ENCODE measurements around the gene FAM156B.
A peak's percentile ranks its signal among the peaks of the same experiment; 100 is the strongest.
"Not testable (repeated sequence)": the region's sequence is repeated elsewhere in the genome, so short reads cannot be mapped to it uniquely, and the experiment has no call there.

Gene FAM156B

DNA sequence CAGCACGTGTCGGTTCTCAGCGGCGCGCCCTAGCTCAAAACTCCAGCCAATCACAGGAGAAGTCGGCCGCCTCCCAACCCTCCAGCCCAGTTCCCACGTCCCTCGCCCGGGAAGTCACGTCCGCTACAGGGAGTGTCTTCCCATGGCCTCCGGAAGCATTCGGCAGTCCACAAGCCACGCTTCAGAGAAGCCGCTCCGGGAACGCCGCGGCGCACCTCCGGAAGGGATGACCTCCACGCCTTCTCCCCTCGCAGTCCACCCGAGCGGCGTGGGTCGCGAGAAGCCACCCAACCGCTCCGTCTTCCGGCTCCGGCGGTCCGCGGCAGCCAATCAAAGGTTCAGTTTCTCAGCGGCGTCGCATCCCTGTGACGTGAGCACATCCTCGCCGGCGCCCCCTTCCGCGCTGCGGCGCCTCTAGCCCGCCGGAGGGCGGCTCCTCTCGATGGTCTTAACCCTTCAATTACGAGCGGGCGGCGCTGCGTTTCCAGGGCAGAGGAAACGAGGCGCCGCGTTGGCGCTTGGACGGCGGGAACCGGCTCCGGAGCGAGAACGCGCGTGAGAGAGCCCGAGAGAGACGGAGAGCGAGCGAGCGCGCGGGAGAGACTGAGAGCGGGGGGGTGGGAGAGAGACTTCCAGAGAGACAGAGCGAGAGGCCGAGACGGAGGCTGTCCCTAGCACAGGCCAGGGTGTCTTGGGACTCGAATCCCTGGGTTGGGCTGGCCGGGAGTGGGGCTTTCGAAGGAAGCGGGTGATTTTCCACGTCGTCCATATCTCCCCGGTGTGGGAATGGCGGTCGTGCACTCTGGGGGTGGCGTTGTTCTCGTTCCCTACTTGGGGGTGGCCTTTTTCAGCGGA is at the start of gene FAM156B:
Gene FAM156B, plus strand, starts transcription at position 476 of the 855 bp plus-strand sequence. CDS start 9,896 bp downstream, outside the sequence.
- not testable (repeated sequence) for DNase-seq

GRCh38 chrX:52852110-52852860 is 44.8 kb upstream of the FAM156B start:
- no peak for DNase-seq

DNA sequence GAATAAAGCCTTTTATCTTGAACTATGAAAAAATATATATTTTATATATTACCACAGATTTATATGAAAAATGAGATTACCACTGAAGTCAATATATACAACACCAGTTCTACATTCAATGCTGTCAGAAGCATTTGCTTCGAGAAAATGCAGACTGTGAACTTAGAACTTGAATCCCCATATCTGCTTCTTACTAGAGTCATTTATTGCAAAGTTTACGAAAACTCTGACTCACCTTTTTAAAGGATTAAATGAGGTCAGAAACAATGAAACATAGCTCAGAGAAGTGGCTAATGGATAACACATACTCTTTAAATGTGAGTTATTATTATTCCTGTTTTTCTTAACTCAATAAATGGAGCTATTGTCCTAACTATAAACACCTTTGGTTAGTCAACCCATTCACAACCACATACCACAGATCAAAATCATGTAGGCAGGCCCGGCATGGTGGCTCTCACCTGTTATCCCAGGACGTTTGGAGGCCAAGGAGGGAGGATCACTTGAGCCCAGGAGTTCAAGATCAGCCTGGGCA is 40.1 kb upstream of the FAM156B start:
- DNase-seq, result not testable (repeated sequence)

- DNase-seq, result no peak
These were observed 31.7 kb upstream of the FAM156B start for GRCh38 chrX:52865343-52865998.

DNA sequence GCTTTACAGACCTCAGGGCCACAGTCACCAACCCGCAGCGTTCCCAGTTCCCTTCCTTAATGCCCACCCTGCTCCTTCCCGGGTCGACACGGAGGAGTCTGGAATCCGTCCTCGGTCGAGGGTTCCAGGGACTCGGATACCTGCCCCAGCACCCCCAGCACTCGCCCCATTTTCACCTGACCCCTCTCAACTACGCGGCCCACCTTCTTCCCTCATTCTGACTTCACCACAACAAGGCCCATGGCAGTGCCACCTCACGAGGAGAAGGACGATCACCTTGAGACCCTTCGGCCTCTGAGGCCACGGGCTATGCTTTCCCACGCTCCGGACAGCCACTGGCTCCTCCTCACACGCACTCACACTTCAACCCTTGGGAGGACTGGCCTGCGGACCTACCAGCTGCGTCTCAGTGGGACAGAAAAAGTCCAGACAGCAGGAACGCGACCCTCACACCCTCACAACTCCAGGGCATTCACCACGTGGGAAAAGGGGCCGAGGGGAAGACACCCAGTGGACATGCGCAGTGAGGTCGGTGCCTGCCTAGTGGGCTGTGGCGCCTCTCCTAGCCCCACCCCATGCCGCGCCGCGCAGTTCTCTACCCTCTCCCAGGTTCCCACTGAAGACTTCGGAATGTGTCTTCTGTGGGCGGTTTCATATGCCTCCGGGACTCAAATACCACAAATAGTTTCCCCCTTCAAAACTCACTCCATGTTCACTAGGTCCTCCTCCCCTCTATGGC is 29.4 kb upstream of the FAM156B start, which contains the start of gene XAGE3:
Gene XAGE3, minus strand, starts transcription at position 474 of the 739 bp plus-strand sequence. CDS start 950 bp downstream, outside the sequence.
- no peak for DNase-seq

DNA sequence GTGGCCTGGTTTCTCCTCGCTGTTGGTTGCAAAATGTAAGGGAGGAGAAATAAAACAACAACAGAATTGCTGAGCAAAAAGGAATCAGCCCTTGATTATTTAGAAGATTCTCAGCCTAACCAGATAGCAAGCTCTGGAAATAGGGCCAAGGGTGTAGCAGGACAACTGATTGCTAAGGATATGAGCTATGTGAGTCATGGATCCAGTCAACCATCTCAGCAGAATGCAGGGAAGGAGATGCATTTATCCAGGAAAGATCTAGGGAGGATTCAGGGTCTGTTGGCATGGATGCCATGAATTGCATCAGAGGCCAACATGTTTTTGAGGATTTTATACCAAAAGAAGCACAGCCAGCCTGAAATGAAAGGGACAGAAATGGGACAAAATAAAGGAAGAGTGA is 27.1 kb upstream of the FAM156B start:
- DNase-seq, result no peak

DNA sequence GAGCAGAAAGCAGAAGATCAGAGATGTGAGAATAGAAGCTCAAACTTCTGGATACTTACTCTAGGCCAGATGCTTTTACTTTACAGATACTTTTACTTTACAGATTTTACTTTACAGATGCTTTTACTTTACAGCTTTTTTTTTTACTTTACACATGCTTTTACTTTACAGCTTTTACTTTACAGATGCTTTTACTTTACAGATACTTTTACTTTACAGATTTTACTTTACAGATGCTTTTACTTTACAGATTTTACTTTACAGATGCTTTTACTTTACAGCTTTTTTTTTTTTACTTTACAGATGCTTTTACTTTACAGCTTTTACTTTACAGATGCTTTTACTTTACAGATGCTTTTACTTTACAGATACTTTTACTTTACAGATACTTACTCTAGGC is 23.3 kb upstream of the FAM156B start:
- DNase-seq, result not testable (repeated sequence)

GRCh38 chrX:52874661-52875060 is 22.5 kb upstream of the FAM156B start:
- no peak for DNase-seq

- not testable (repeated sequence) for DNase-seq
These were observed 21.7 kb upstream of the FAM156B start for GRCh38 chrX:52875436-52875835.

GRCh38 chrX:52876386-52876785 is 20.7 kb upstream of the FAM156B start:
- DNase-seq, result not testable (repeated sequence)

DNA sequence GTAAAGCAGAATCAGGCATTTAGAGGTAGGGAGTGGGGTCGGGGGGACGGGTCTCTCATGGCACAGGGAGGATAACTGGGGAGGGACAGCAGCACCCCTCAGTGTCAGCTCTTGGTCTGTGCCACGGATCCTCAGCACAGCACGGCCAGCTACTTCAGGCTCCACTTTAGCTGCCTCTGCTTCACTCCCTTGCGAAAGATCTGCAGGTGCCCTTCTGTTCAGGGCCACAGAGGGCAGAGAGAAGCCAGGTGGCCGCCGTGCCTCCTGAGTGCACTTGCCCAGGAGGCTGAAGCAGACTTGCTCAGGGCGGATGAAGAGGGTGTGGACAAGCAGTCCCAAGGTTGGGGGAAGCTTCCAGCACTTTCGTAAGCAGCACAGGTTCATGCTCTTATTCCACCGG is 9.7 kb upstream of the FAM156B start:
- not testable (repeated sequence) for DNase-seq

- not testable (repeated sequence) for DNase-seq
These were observed 9.0 kb upstream of the FAM156B start for GRCh38 chrX:52888090-52888489.

- not testable (repeated sequence) for DNase-seq
These were observed 692 bp upstream of the FAM156B start for GRCh38 chrX:52896438-52896837.

GRCh38 chrX:52905531-52905930 is 8.4 kb downstream of the FAM156B start:
- not testable (repeated sequence) for DNase-seq

GRCh38 chrX:52906072-52906471 is 8.9 kb downstream of the FAM156B start:
- not testable (repeated sequence) for DNase-seq

- not testable (repeated sequence) for DNase-seq
These were observed 10.0 kb downstream of the FAM156B start for GRCh38 chrX:52907137-52907536.

DNA sequence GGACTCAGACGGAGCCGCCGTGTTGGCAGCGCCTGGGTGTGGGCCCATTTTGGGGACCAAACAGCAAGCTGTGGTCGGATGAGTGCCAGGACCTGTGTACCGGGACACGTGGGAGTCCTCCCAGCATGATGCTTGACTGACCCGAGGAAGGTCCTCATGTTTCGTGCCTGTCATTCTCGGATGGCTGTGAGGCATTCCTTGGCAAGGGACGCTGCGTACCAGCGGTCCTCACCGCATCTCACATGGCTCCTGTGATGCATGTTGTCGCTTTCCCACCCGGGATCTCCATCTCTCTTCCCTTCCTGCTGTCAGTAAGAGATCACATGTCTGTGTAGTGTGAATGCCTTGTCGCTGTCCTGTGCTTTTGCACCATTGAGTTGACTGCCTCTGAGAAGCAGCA is 10.8 kb downstream of the FAM156B start:
- not testable (repeated sequence) for DNase-seq

- not testable (repeated sequence) for DNase-seq
These were observed 12.3 kb downstream of the FAM156B start for GRCh38 chrX:52909313-52909969.

- not testable (repeated sequence) for DNase-seq
These were observed 16.6 kb downstream of the FAM156B start for GRCh38 chrX:52913681-52914080.

DNA sequence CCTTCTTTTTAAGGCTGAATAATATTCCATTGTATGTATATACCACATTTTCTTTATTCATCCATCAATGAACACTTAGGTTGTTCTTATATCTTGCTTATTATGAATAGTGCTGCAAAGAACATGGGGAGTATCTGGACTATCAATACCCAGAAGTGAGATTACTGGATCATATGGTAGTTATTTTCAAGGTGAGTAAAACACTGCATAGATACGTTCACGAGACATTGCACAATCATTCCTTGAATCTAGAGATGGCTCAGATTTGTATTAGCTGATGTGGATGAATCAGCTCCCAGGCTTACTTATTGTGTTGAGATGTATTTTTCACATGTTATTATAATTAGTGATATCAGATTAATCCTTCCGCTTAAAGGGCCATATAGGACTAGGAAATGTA is 17.6 kb downstream of the FAM156B start:
- DNase-seq, result not testable (repeated sequence)

DNA sequence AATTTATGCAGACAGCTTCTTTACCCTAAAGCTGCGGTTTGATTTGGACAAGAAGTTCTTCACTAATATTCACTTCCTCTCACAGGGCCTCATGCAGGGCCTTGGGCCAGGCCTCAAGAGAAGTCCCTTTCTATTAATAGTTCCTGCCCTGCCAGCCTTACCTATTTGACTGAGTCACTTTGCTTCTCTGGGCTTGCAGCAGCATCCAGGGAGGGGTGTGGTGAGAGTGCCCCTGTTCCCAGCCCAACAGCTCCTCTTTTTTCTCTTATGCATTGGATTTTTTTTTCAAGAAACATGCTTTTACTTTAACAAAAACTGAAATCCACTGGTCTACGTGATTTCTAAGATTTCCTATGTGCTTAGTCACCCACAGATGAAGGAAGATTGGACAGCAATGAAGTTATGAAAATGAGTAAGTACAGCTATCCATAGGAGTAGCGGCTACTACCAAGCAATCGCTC is 26.7 kb downstream of the FAM156B start:
- peak; percentile 59 for DNase-seq
